GM19324 (cell line): Measurements from ENCODE around the gene CYP2C9.
"Not testable (repeated sequence)": the region's sequence is repeated elsewhere in the genome, so short reads cannot be mapped to it uniquely, and the experiment has no call there.

ENCODE experiments used
- ATAC-seq: cut with Tn5 transposase; IDR thresholded peaks from one replicate; pipeline ENCODE4 v1.9.1; 2021; ENCODE audit warnings: mild to moderate bottlenecking, moderate library complexity; ENCODE audit not compliant: unreplicated experiment, low FRiP score

The CYP2C9 gene

DNA sequence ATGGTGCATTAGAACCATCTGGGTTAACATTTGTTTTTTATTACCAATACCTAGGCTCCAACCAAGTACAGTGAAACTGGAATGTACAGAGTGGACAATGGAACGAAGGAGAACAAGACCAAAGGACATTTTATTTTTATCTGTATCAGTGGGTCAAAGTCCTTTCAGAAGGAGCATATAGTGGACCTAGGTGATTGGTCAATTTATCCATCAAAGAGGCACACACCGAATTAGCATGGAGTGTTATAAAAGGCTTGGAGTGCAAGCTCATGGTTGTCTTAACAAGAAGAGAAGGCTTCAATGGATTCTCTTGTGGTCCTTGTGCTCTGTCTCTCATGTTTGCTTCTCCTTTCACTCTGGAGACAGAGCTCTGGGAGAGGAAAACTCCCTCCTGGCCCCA is at the start of gene CYP2C9:
Gene CYP2C9, plus strand, starts transcription at position 276 of the 400 bp plus-strand sequence. Its CDS starts 25 bp downstream, at position 301.
- ATAC-seq: no peak

DNA sequence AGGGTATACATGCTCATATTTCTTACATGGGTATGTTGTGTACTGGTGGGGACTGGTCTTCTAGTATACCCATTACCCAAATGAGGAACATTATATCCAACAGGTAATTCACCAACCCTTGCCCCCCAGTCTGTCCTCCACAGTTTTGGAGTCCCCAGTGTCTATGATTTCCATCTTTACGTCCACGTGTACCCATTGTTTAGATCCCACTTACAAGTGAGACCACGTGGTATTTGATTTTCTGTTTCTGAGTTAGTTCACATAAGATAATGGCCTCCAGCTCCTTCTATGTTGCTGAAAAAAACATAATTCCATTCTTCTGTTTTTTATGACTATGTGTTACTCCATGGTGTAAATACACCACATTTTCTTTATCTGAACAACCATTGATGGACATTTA is 49.3 kb upstream of the CYP2C9 start:
- no peak for ATAC-seq

DNA sequence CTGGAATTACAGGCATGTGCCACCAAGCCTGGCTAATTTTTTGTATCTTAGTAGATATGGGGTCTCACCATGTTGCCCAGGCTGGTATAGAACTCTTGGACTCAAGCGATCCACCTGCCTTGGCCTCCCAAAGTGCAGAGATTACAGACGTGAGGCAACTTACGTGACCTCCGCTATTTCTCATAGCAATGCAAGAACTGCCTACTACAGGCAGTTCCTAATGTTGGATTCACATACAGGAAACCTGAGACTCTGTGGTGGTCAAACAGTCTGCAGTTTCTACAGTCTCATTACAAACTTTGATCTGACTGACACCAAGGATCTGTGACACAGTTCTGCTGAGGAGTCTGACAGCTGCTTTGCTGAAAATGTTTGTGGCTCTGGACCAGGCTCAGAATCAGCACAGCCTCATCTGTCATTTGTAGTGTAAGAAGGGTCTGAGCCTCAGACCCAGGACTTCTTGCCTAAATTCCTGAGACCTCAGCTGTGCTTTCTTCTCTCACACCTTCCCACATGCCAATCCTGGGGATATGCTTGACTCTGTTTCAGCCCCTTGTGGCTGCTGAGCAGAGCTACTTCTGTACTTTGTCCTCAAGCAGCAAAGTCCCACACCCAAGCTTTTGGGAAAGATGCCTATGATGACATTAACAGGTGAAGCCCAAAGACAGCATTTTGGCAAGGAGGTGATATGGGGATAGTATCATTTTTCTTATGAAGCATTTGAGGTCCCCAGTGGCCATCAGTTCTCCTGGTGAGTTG is 48.0 kb upstream of the CYP2C9 start:
- no peak for ATAC-seq

DNA sequence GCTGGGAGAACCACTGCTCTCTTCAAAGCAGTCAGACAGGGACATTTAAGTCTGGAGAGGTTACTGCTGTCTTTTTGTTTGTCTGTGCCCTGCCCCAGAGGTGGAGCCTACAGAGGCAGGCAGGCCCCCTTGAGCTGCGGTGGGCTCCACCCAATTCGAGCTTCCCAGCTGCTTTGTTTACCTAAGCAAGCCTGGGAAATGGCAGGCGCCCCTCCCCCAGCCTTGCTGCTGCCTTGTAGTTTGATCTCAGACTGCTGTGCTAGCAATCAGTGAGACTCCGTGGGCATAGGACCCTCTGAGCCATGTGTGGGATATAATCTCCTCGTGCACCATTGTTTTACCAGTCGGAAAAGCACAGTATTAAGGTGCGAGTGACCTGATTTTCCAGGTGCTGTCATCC is 40.0 kb upstream of the CYP2C9 start:
- not testable (repeated sequence) for ATAC-seq

DNA sequence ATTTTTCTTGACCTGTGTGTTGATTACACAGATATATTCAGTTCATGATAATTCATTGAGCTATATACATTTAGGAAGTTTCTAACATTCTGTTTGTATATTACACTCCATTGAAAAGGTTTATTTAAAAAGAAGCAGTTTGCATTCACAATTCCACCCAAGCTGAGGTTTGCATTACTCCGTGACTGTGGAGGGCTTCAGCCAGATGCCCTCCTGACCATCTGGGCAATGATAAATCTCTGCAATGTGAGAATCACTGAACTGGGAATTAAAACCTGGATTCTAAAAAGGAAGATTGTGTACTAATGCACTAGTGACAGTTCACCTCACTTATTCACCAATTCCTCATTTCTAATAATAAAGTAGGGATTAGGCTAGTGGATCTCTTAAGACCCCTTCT is 36.4 kb upstream of the CYP2C9 start:
- no peak for ATAC-seq

DNA sequence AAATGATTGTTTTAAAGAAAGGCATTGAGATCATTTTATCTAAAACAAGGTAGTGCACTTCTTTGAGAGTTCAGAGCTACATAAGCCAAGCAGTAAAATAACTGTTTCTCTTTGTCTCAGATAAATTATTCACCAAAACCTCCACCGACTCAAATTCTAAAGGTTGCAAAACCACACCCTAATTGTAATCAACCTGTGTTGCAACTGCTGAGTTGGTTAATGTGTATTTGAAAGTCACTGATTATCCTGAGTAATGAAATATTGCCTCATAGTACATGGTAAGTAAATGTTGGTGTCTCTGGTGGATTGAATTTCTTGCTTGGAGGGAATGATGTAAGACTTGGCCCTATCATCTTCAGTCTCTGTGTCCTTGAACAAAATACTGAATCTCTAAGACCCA is 35.9 kb upstream of the CYP2C9 start:
- ATAC-seq: peak; percentile 46

DNA sequence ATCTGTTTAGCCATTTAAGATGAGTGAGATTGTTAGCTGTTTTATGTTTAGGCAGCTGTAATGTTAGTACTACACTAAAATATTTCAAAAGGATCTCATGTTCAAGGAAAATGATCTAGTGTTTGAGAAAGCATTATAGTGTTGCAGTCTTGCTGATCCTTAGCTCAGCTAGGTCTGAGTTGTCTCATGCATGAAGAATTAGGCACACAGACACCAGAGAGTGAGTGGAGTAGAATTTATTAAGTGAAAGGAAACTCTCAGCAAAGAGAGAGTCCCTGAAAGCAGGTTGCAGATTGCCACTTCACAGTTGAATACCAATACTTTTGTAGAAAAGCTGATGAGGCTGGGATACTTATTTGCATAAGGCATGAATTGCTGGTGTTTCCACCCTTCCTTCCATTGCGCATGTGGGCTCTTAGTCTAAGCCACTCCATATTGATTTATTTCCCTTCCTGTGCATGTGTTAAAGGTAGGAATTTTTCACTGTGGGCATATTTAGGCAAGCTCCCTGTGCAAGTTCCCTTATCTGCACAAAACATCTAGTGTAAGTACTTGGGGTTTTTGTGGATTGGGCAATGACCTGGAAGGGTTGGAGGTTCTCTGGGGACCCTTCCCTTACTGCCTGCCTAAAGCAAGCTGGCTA is 33.8 kb upstream of the CYP2C9 start:
- ATAC-seq: not testable (repeated sequence)

DNA sequence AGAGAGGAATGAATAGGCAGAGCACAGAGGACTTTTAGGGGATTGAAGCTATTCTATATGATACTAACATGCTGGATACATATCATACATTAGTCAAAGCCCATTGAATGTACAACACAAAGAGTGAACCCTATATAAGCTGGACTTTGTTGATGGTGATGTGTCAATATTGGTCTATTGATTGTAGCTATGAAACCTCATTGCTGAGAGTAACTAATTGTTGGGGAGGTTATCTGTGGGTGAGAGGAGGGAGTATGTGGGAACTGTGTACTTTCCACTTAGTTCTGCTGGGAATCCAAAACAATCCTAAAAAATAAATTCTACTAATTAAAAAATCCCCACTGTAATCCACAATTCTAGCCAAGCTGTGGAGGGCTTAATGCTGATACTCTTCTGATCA is 22.0 kb upstream of the CYP2C9 start:
- ATAC-seq: no peak

DNA sequence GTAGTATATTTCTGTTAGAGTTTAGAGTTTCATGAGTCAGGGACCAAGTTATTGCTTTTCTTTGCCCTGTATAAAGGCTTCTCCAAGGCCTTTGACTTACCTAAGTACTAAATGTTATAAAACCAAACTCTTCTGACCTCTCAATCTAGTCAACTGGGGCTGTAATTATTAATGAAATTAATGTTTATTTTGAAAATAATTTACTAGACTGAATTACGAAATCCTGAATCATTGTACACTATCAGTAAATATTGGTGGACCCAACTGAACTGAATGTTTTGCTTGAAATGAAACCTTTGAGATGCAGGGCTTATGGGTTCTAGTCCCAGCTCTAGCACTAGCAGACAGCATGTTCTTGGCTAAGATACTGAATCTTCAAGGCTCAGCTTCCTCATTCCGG is 1.7 kb upstream of the CYP2C9 start:
- ATAC-seq: no peak

DNA sequence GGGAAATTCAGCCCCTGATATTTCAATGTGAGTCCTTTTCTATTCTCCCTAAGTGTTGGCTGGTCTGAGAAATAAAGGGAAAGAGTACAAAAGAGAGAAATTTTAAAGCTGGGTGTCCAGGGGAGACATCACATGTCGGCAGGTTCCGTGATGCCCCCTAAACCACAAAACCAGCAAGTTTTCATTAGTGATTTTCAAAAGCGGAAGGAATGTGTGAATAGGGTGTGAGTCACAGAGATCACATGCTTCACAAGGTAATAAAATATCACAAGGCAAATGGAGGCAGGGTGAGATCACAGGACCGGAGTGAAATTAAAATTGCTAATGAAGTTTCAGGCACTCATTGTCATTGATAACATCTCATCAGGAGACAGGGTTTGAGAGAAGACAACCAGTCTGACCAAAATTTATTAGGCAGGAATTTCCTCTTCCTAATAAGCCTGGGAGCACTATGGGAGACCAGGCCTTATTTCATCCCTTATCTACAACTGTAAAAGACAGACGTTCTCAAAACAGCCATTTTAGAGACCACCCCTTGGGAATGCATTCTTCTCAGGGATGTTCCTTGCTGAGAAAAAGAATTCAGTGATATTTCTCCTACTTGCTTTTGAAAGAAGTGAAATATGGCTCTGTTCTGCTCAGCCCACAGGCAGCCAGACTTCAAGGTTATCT is 5.1 kb downstream of the CYP2C9 start:
- not testable (repeated sequence) for ATAC-seq

DNA sequence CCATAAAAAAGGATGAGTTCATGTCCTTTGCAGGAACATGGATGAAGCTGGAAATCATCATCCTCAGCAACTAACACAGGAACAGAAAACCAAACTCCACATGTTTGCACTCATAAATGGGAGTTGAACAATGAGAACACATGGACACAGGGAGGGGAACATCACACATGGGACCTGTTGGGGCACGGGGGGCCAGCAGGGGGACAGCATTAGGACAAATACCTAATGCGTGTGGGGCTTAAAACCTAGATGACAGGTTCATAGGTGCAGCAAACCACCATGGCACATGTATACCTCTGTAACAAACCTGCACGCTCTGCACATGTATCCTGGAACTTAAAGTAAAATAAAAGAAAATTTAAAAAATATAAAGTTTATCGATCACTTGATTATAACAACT is 7.7 kb downstream of the CYP2C9 start:
- not testable (repeated sequence) for ATAC-seq

DNA sequence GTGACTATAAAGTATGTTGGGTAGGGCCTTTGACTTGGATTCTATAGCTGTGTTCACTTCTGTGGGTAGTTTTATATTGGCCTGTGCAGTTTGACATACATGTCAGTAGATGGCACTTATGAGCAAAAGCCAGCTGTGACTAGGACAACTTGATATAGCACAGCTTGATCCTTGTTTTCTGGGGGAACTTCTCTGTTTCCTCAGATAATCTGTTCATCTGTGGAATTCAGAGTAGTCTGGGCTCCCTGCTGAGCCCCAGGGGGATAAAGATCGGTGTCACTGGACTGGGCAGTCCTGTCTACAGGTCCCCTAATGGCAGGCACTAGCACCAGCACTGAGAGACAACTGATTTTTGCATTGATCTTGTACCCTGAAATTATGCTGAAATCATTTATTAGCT is 25.4 kb downstream of the CYP2C9 start:
- peak; percentile 67 for ATAC-seq

DNA sequence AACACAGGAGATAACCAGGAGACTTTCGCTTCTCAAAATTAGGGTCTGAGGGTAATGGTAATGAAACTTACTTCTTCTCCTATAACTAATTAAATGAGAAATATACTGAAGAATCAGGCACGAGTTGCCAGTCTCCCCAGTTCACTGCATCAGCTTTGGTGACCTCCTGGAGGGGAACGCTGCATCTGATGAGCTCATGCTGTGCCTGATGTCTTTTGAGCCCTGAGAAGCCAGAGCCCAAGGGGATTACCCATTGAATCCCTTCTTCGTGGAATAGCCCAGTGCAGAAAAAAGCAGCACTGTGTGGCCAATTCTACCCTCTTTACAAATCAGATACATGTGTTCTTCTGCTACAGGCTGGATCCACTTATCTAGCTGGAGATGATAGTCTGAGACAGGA is 45.1 kb downstream of the CYP2C9 start:
- ATAC-seq: no peak

DNA sequence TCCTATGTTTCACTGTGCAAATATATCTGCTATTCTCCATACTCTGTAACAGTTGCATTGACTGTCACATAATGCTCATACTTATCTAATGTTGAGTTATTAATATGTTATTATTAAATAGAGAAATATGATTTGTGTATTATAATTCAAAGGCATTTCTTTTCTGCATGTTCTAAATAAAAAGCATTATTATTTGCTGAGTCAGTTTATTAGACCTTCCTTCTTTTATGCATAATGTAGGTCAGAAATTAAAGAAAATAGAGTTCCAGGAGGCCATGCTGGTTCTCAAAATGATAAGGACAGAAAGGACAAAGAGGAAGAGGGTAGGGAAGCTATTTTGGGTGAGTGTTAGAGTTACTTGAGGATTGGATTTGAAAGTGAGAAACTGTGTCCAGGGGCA is 50.7 kb downstream of the CYP2C9 start:
- ATAC-seq: no peak

DNA sequence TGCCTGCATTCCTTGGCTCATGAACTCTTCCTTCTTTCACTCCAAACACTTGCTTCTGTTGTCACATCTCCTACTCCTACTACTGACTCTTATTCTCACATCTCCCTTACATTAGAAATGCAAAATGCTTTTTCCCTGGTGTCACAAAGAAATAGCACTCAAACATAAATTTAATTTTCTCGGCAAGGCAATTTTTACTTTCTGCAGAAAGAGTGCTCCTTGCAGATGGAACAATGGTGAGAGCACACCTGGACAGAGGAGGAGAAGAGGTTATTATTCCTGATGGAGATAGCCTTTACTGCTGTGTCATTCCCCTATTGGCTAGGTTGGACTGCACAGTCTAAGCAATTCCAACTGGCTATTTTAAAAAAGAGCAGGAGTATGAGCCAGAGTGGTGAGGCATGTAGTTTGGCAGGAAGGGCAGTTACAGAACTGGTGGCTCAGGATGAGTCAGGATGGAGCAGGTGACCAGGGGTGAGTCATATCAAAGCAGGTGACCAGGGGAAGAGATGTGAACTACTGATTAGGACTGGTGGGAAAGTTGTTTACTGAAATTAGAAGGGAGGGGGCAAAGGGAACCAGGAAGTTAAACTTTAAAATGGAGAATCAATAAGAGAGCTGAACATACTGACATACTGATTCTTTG is 52.9 kb downstream of the CYP2C9 start:
- no peak for ATAC-seq

DNA sequence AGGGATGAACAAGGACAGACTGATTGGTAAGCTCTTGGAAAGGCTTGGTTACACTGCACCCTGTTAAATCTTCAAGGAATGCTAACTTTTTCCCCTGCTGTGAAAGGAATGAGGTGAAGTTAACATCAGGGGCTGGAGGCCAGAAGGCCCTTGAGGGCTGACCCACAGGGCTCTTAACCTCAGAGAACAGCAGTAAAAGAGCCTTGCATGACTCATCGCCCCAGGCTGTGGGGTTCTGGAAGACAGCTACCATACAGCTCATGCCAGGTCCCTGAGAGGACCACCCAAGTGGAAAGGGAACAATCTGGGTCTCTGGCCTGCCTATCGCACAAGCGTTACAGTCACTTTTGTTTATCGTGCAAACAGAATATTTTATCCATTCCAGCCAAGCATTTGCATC is 54.4 kb downstream of the CYP2C9 start:
- no peak for ATAC-seq

DNA sequence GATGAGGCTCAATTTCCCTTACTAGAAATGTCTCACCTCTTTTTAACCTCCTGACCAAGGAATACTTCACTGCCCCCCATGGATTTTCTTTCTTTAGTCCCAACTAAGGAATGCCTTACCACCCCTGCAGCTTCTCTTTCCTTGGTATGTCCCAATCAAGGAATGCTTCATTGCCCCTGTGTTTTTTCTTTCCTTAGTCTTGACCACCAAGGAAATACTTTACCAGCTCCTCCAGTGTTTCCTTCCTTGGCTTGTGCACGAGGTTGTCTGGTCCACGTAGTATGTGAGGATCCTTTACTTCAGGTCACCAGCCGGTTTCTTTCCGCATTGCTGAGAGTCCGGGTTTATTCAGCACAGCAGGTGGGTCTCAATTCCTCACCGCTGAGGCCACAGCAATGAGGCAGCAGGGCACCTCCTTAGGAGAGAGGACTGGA is 59.3 kb downstream of the CYP2C9 start:
- ATAC-seq: no peak

DNA sequence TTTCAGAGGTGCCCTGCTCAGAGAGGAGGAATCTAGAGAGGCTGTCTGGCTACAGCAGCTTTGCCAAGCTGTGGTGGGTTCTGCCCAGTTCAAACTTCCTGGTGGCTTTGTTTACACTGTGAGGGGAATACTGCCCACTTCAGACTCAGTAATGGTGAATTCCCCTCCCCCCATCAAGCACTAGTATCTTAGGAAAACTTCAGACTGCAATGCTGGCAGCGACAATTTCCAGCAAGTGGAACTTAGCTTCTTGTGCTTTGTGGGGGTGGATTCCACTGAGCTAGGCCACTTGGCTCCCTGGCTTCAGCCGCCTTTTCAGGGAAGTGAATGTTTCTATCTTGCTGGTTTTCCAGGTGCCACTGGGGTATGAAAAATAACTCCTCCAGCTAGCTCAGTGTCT is 88.0 kb downstream of the CYP2C9 start:
- ATAC-seq: no peak

DNA sequence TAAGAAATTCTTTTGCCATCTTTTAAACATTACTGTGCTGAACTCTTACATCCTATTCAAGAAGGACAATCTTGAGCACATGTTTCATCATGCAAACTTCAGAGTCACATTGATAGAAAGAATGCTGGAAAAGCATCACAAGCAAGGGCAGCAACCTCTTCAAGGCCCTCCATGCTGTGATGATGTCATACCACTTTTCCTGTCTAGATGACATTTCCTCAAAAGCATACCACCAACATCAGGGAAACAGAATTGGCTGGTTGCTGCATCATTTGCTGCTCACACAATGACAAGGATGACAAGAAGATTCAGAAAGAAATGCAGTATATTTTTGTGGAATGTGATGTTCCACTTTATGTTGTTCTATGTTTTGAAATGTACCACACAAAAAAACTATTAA is 93.2 kb downstream of the CYP2C9 start:
- no peak for ATAC-seq

DNA sequence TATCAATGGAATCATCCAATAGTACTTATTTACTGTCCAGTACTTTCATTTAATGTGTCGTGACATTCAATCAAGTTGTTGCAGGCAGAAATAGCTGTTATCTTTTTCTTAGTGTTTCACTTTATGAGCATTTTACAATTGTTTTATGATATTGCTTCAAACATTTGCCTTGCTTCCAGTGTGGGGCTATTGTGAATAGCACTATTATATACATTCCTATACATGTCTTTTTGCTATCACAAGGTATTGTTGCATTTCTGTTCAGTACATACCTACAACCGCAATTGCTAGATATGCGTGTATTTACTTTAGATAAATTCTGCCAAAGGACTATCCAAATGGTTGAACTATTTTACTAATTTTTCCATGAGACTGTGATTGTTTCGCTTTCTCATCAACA is 95.9 kb downstream of the CYP2C9 start:
- ATAC-seq: no peak
